SK-N-SH treated with all-trans-retinoic acid at 6 μM for 48 hours (cell line): ENCODE measurements around the gene HIF3A.

Experiments used
- CREB5 ChIP-seq: fragments of 250-450 bp; sonication (Bioruptor Pico); IDR thresholded peaks from 2 replicates; pipeline ENCODE4 v1.5.1; 2020; ENCODE audit warnings: low read depth, mild to moderate bottlenecking, moderate library complexity
- CSDC2 ChIP-seq: fragments of 250-450 bp; sonication (Bioruptor Pico); IDR thresholded peaks from 2 replicates; pipeline ENCODE4 v1.5.0; 2020; ENCODE audit warnings: mild to moderate bottlenecking, moderate library complexity
- GLIS3 ChIP-seq: fragments of 250-450 bp; sonication (Bioruptor Pico); IDR thresholded peaks from 2 replicates; pipeline ENCODE4 v1.5.0; 2020; ENCODE audit warnings: mild to moderate bottlenecking, moderate library complexity
- OSR1 ChIP-seq: fragments of 250-450 bp; sonication (Bioruptor Pico); IDR thresholded peaks from 2 replicates; pipeline ENCODE4 v1.8.0; 2022; ENCODE audit warnings: moderate library complexity, mild to moderate bottlenecking, inconsistent platforms
- RARB ChIP-seq: fragments of 250-450 bp; sonication (Bioruptor Pico); IDR thresholded peaks from 2 replicates; pipeline ENCODE4 v1.8.0; 2021; ENCODE audit warnings: mild to moderate bottlenecking, moderate library complexity
- ZFP30 ChIP-seq: fragments of 450-650 bp; formaldehyde crosslinking; IDR thresholded peaks from 2 replicates; pipeline ENCODE4 v1.5.0; 2022; ENCODE audit warnings: mild to moderate bottlenecking, moderate library complexity
- ZNF565 ChIP-seq: fragments of 450-650 bp; formaldehyde crosslinking; conservative IDR thresholded peaks from 2 replicates; pipeline ENCODE4 v1.5.0; 2020; ENCODE audit warnings: low read depth, mild to moderate bottlenecking, moderate library complexity
- ZNF8 ChIP-seq: fragments of 450-650 bp; formaldehyde crosslinking; IDR thresholded peaks from 2 replicates; pipeline ENCODE4 v1.5.0; 2020; ENCODE audit warnings: mild to moderate bottlenecking, moderate library complexity
- TF ChIP-seq, protein P1 (sequence below): fragments of 250-450 bp; sonication (Bioruptor Pico); IDR thresholded peaks from 2 replicates; pipeline ENCODE4 v1.8.0; 2020; ENCODE audit warnings: mild to moderate bottlenecking, moderate library complexity, borderline replicate concordance

GRCh38 chr19:46347985-46348384 lies 51.1 kb downstream of the HIF3A start:
- no peak for TF ChIP-seq ZFP30 (CRISPR knock-in tag)
- no peak for TF ChIP-seq GLIS3
- TF ChIP-seq OSR1 (CRISPR knock-in tag), result no peak
- TF ChIP-seq CREB5, result no peak
- TF ChIP-seq, protein P1, sequence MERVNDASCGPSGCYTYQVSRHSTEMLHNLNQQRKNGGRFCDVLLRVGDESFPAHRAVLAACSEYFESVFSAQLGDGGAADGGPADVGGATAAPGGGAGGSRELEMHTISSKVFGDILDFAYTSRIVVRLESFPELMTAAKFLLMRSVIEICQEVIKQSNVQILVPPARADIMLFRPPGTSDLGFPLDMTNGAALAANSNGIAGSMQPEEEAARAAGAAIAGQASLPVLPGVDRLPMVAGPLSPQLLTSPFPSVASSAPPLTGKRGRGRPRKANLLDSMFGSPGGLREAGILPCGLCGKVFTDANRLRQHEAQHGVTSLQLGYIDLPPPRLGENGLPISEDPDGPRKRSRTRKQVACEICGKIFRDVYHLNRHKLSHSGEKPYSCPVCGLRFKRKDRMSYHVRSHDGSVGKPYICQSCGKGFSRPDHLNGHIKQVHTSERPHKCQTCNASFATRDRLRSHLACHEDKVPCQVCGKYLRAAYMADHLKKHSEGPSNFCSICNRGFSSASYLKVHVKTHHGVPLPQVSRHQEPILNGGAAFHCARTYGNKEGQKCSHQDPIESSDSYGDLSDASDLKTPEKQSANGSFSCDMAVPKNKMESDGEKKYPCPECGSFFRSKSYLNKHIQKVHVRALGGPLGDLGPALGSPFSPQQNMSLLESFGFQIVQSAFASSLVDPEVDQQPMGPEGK, result no peak
- TF ChIP-seq CSDC2 (CRISPR knock-in tag), result no peak
- no peak for TF ChIP-seq RARB (CRISPR knock-in tag)
- TF ChIP-seq ZNF565 (CRISPR knock-in tag), result no peak
- no peak for TF ChIP-seq ZNF8 (CRISPR knock-in tag)
